ENCODE measurements around the gene EML6. TPM values are rescaled to one million over a fixed set of nuclear protein-coding genes. Genes with fewer than 3 reads are reported as not detected.

The EML6 gene
- total and polyA plus RNA-seq, 2 experiments from 2014 or later = 2.7 to 6.2 TPM

- H3K36me3 ChIP-seq (ENCODE audit: insufficient read depth) = no peaks in the 10 kb centered on the region
Measured at GRCh38 chr2:54758951-54759350, 35.5 kb downstream of the EML6 start.

GRCh38 chr2:54760310-54760709, 36.8 kb downstream of the EML6 start:
- Histone ChIP-seq H2AFZ (no peak overlapping the region), H3K27ac (ENCODE audit: low read depth) (no peak overlapping the region), H3K9me2 (ENCODE audit: insufficient read depth) (no peaks in the 10 kb centered on the region), H3K4me2 (no peak overlapping the region), H4K20me1 (replicated peaks; ENCODE audit: insufficient read depth) (no peaks in the 10 kb centered on the region), H3K27me3 (ENCODE audit: insufficient read depth) (no peaks in the 10 kb centered on the region), H3K4me3 (no peak overlapping the region), H3F3A (replicated peaks; ENCODE audit: low read depth) (no peaks in the 10 kb centered on the region), H3K36me3 (ENCODE audit: insufficient read depth) (no peaks in the 10 kb centered on the region), H3K79me2 (replicated peaks; ENCODE audit: insufficient read depth) (no peaks in the 10 kb centered on the region), H3K4me1 (ENCODE audit: insufficient read depth) (peaks cover 14% of the 10 kb centered on the region)
- H3K9me3 Mint-ChIP-seq = no peaks in the 10 kb centered on the region
- peaks cover 2% of the 10 kb centered on the region for H3K27me3 Mint-ChIP-seq (ENCODE audit: insufficient read depth, low read depth, poor library complexity)
- no peak overlapping the region for H3K4me3 Mint-ChIP-seq
- DNase-seq (ENCODE audit: low spot score) (no peak), ATAC-seq (no peak)
- peak overlapping the region; percentile 16; the same call in 1 of the 2 replicates for H3K27ac Mint-ChIP-seq
- no peaks in the 10 kb centered on the region for H3K36me3 Mint-ChIP-seq (ENCODE audit: low read depth)
- H3K4me1 Mint-ChIP-seq = peaks cover 26% of the 10 kb centered on the region
- no peak for TF ChIP-seq ETS1 (IDR thresholded peaks at IDR 0.05)
- no peak for TF ChIP-seq ZNF462 (CRISPR knock-in tag; IDR thresholded peaks at IDR 0.05)
- TF ChIP-seq ZNF114 (CRISPR knock-in tag; IDR thresholded peaks at IDR 0.05) = no peak
- TF ChIP-seq EZH2 (IDR thresholded peaks at IDR 0.05; ENCODE audit: low read depth, unreplicated experiment) = no peak
- no peak for TF ChIP-seq STAT1 (IDR thresholded peaks at IDR 0.05; ENCODE audit: unreplicated experiment)
- no peak for TF ChIP-seq CREB1 (CRISPR knock-in tag; IDR thresholded peaks at IDR 0.05; ENCODE audit: low read depth)
- TF ChIP-seq EZH2phosphoT487 (IDR thresholded peaks at IDR 0.05; ENCODE audit: unreplicated experiment) = no peak
- TF ChIP-seq REST (IDR thresholded peaks at IDR 0.05; ENCODE audit: unreplicated experiment) = no peak

More at GRCh38 chr2:54758951-54759350, 35.5 kb downstream of the EML6 start:
- no peak for DNase-seq (ENCODE audit: low spot score)
- no peak overlapping the region for H2AFZ ChIP-seq
- TF ChIP-seq ETS1 (IDR thresholded peaks at IDR 0.05) (no peak), CREB1 (CRISPR knock-in tag; IDR thresholded peaks at IDR 0.05; ENCODE audit: low read depth) (no peak)
- H3K27me3 ChIP-seq (ENCODE audit: insufficient read depth) = no peaks in the 10 kb centered on the region
- H3K4me3 ChIP-seq = no peak overlapping the region
- H3K4me3 Mint-ChIP-seq = no peak overlapping the region
- H3K4me2 ChIP-seq = no peak overlapping the region
- no peaks in the 10 kb centered on the region for H3K36me3 Mint-ChIP-seq (ENCODE audit: low read depth)
- no peaks in the 10 kb centered on the region for H3K79me2 ChIP-seq (replicated peaks; ENCODE audit: insufficient read depth)
- no peaks in the 10 kb centered on the region for H3F3A ChIP-seq (replicated peaks; ENCODE audit: low read depth)
- H3K27ac ChIP-seq (ENCODE audit: low read depth) = no peak overlapping the region
- H3K4me1 ChIP-seq (ENCODE audit: insufficient read depth) = peaks cover 14% of the 10 kb centered on the region
- H3K27me3 Mint-ChIP-seq (ENCODE audit: insufficient read depth, low read depth, poor library complexity) = peaks cover 2% of the 10 kb centered on the region
- no peak overlapping the region for H3K27ac Mint-ChIP-seq
- H3K9me3 Mint-ChIP-seq = no peaks in the 10 kb centered on the region
- ATAC-seq = no peak
- no peaks in the 10 kb centered on the region for H3K9me2 ChIP-seq (ENCODE audit: insufficient read depth)
- H3K4me1 Mint-ChIP-seq = peaks cover 26% of the 10 kb centered on the region
- H4K20me1 ChIP-seq (replicated peaks; ENCODE audit: insufficient read depth) = no peaks in the 10 kb centered on the region

Data from GM23338 (cell line).